Neural progenitor cell (in vitro differentiated cells): ENCODE measurements around the gene UBE2S.

ENCODE experiments used
- CTCF ChIP-seq: fragments of 200-600 bp; sonication (generic); IDR thresholded peaks from 2 replicates; pipeline ENCODE4 v1.5.1; 2017; ENCODE audit warnings: antibody characterized with exemption, mild to moderate bottlenecking
- EZH2 ChIP-seq: fragments of 200-600 bp; sonication (generic); IDR thresholded peaks from 2 replicates; pipeline ENCODE4 v1.6.1; 2017; ENCODE audit warnings: antibody characterized with exemption, mild to moderate bottlenecking, moderate library complexity
- EZH2phosphoT487 ChIP-seq: fragments of 200-600 bp; sonication (generic); IDR thresholded peaks from 2 replicates; pipeline ENCODE4 v1.6.1; 2017; ENCODE audit warnings: antibody characterized with exemption

GRCh38 chr19:55431183-55431582, 23.6 kb upstream of the UBE2S start:
- TF ChIP-seq CTCF (no peak), EZH2 (no peak), EZH2phosphoT487 (no peak)
